ENCODE measurements around the gene APOA1.

The APOA1 gene

DNA sequence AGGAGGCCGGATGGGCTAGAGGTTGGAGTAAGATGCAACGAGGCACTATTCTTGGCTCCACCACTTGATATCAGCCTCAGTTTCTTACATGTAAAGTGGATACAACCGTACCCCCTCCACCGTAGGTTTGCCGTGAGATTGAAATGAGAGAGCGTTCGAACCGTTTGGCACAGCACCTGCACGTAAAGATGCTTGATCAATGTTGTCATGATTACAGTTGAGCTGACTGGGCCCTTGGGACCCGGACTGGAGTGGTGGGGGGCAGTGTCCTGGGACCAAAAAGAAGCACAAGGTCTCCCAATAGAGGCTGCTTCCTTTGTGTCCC is 4.0 kb downstream of the APOA1 start:
- DNase-seq (ENCODE audit: low read depth) = no peak

DNA sequence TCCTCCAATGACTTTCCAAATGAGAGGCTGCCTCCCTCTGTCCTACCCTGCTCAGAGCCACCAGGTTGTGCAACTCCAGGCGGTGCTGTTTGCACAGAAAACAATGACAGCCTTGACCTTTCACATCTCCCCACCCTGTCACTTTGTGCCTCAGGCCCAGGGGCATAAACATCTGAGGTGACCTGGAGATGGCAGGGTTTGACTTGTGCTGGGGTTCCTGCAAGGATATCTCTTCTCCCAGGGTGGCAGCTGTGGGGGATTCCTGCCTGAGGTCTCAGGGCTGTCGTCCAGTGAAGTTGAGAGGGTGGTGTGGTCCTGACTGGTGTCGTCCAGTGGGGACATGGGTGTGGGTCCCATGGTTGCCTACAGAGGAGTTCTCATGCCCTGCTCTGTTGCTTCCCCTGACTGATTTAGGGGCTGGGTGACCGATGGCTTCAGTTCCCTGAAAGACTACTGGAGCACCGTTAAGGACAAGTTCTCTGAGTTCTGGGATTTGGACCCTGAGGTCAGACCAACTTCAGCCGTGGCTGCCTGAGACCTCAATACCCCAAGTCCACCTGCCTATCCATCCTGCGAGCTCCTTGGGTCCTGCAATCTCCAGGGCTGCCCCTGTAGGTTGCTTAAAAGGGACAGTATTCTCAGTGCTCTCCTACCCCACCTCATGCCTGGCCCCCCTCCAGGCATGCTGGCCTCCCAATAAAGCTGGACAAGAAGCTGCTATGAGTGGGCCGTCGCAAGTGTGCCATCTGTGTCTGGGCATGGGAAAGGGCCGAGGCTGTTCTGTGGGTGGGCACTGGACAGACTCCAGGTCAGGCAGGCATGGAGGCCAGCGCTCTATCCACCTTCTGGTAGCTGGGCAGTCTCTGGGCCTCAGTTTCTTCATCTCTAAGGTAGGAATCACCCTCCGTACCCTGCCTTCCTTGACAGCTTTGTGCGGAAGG is 4.8 kb downstream of the APOA1 start:
- in situ Hi-C loops (cut with HindIII; ENCODE audit: low sequenced_read_pairs) = no loop called here

More for the DNA sequence above, 4.0 kb downstream of the APOA1 start:
- H3K4me3 ChIP-seq (ENCODE audit: low read depth, low read length) = no peak overlapping the region
- TF ChIP-seq, protein P1, sequence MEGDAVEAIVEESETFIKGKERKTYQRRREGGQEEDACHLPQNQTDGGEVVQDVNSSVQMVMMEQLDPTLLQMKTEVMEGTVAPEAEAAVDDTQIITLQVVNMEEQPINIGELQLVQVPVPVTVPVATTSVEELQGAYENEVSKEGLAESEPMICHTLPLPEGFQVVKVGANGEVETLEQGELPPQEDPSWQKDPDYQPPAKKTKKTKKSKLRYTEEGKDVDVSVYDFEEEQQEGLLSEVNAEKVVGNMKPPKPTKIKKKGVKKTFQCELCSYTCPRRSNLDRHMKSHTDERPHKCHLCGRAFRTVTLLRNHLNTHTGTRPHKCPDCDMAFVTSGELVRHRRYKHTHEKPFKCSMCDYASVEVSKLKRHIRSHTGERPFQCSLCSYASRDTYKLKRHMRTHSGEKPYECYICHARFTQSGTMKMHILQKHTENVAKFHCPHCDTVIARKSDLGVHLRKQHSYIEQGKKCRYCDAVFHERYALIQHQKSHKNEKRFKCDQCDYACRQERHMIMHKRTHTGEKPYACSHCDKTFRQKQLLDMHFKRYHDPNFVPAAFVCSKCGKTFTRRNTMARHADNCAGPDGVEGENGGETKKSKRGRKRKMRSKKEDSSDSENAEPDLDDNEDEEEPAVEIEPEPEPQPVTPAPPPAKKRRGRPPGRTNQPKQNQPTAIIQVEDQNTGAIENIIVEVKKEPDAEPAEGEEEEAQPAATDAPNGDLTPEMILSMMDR (IDR thresholded peaks at IDR 0.05; ENCODE audit: low read depth, low read length, missing control alignments) = no peak
- in situ Hi-C loops (cut with HindIII; ENCODE audit: low sequenced_read_pairs) = no loop called here

DNA sequence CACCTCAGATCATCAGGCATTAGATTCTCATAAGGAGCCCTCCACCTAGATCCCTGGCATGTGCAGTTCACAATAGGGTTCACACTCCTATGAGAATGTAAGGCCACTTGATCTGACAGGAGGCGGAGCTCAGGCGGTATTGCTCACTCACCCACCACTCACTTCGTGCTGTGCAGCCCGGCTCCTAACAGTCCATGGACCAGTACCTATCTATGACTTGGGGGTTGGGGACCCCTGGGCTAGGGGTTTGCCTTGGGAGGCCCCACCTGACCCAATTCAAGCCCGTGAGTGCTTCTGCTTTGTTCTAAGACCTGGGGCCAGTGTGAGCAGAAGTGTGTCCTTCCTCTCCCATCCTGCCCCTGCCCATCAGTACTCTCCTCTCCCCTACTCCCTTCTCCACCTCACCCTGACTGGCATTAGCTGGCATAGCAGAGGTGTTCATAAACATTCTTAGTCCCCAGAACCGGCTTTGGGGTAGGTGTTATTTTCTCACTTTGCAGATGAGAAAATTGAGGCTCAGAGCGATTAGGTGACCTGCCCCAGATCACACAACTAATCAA is 5.6 kb downstream of the APOA1 start:
- no peak overlapping the region for H3K4me3 ChIP-seq (ENCODE audit: low read depth, low read length)
- in situ Hi-C loops (cut with HindIII; ENCODE audit: low sequenced_read_pairs) = no loop called here
- no peak for DNase-seq (ENCODE audit: low read depth)
- TF ChIP-seq, protein P1 (IDR thresholded peaks at IDR 0.05; ENCODE audit: low read depth, low read length, missing control alignments) = no peak

More for the DNA sequence above, 4.8 kb downstream of the APOA1 start:
- DNase-seq (ENCODE audit: low read depth) = no peak
- TF ChIP-seq, protein P1 (IDR thresholded peaks at IDR 0.05; ENCODE audit: low read depth, low read length, missing control alignments) = no peak
- no peak overlapping the region for H3K4me3 ChIP-seq (ENCODE audit: low read depth, low read length)

DNA sequence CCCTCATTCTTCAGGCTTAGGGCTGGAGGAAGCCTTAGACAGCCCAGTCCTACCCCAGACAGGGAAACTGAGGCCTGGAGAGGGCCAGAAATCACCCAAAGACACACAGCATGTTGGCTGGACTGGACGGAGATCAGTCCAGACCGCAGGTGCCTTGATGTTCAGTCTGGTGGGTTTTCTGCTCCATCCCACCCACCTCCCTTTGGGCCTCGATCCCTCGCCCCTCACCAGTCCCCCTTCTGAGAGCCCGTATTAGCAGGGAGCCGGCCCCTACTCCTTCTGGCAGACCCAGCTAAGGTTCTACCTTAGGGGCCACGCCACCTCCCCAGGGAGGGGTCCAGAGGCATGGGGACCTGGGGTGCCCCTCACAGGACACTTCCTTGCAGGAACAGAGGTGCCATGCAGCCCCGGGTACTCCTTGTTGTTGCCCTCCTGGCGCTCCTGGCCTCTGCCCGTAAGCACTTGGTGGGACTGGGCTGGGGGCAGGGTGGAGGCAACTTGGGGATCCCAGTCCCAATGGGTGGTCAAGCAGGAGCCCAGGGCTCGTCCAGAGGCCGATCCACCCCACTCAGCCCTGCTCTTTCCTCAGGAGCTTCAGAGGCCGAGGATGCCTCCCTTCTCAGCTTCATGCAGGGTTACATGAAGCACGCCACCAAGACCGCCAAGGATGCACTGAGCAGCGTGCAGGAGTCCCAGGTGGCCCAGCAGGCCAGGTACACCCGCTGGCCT is 7.1 kb downstream of the APOA1 start:
- in situ Hi-C loops (cut with HindIII; ENCODE audit: low sequenced_read_pairs) = no loop called here
- TF ChIP-seq, protein P1 (IDR thresholded peaks at IDR 0.05; ENCODE audit: low read depth, low read length, missing control alignments) = no peak
- no peak for DNase-seq (ENCODE audit: low read depth)
- no peak overlapping the region for H3K4me3 ChIP-seq (ENCODE audit: low read depth, low read length)

DNA sequence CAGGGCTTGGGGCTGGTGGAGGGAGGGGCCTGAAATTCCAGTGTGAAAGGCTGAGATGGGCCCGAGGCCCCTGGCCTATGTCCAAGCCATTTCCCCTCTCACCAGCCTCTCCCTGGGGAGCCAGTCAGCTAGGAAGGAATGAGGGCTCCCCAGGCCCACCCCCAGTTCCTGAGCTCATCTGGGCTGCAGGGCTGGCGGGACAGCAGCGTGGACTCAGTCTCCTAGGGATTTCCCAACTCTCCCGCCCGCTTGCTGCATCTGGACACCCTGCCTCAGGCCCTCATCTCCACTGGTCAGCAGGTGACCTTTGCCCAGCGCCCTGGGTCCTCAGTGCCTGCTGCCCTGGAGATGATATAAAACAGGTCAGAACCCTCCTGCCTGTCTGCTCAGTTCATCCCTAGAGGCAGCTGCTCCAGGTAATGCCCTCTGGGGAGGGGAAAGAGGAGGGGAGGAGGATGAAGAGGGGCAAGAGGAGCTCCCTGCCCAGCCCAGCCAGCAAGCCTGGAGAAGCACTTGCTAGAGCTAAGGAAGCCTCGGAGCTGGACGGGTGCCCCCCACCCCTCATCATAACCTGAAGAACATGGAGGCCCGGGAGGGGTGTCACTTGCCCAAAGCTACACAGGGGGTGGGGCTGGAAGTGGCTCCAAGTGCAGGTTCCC is 7.8 kb downstream of the APOA1 start, which contains the start of gene APOC3:
APOC3 (plus strand) TSS at position 383 of the 659 bp plus-strand sequence. CDS start 676 bp downstream, outside the sequence.
- TF ChIP-seq, protein P1 (IDR thresholded peaks at IDR 0.05; ENCODE audit: low read depth, low read length, missing control alignments) = no peak

More for the DNA sequence above, 7.8 kb downstream of the APOA1 start, which contains the start of gene APOC3:
- in situ Hi-C loops (cut with HindIII; ENCODE audit: low sequenced_read_pairs) = no loop called here
- DNase-seq (ENCODE audit: low read depth) = no peak
- no peak within 1 kb of the TSS for H3K4me3 ChIP-seq (ENCODE audit: low read depth, low read length)

All from astrocyte of the cerebellum (primary cell).